ENCODE results near the gene PTGR3.

PTGR3 gene

DNA sequence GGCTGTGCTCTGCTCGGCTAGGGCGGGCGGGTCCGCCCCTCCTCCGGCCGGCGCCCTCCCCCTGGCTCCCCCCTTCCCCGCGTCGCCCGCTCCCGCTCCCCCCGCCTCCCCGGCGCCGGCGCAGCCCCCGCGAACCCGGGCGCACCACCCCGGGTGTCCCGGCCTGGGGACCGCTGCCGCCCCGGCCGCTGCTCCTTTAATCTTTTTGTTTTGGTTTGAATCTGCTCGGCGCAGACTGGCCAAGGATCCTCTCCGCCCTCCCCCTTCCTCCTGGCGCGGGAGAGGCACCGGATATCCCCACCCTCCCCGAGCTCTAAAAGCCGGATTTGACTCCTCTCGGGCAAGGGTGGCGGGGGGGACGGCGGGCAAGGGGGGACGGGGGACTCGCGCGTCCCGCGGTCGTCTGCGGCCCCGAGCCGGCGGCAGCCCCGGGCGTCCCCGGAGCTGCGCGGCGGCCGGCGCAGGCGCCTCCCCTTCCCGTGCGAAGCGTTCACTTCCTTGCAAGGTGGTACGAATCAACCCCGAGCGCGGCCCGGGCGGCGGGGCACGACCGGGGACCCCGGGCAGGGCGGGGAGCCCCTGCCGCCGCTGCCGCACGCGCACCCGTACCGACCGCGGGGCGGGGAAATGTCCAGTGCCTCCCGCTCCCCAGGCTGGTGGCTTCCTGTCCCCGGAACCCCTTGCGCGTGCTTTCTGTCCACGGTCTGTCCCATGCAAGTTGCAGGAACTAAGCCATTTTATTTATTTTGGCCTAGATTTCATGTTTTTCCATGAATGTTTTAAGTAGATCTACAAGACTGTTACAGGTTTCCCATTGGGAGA is at the start of gene PTGR3:
Gene PTGR3 (minus strand): TSS at position 11 of the 822 bp plus-strand sequence. CDS start 81 bp downstream, outside the sequence.
- peak; percentile 86 for DNase-seq

DNA sequence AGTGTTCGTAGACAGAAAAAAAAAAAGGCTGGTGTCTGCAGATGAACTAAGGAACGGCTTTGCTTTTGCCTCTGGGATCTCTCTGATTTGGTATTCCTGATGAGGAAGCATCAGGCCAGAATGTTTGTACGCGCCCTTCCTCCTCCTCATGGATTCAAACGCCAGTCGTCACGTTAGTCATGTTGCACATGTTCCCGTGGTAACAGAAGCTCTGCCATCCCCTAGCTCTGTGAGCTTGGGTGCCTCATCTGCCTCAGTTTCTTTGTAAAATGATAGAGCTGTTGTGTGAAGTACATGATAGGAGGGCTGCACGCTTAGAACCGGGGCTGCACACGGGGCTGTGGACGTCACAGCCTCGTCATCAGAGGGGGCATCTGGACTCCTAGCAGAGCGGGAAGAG is 48.7 kb upstream of the PTGR3 start:
- DNase-seq = no peak

GRCh38 chr18:75256376-75256775 is 47.4 kb upstream of the PTGR3 start:
- no peak for DNase-seq

DNA sequence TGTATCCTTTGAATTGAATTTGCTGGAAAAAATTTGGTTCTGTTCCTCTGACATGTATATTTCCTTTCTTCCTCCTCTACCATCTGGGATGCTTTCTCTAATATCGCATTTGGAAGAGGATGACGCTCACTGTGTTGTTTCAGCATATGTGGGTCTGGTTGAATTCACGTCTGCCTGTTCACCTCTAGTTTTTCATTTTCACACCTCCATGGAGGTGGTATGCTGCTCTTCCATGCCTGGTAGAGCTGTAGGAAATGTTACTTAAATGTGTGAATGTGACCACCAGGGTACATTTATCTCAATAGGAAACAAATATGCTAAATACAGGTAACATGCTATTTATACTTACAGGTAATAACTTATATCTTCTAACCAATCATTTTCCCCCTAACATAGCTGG is 46.2 kb upstream of the PTGR3 start:
- no peak for DNase-seq

GRCh38 chr18:75253784-75254183 is 44.8 kb upstream of the PTGR3 start:
- DNase-seq = no peak

DNA sequence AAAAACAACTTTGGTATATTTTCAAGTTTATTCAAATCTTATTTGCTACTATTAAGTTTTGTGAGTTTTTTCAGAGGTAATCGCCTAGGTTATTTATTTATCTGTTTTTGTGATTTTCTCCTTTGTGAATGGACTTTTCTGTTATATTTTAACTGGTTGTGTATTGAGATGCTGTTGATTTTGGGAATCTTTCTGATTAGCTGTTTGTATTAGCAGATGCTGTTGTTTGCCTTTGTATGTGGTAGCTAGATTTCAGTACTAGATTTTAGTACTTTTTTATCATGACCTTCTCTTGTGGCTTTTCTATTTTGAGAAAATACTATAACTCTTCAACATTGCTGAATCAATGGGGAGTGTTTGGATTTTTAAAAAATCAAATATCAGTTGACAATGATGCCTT is 44.1 kb upstream of the PTGR3 start:
- no peak for DNase-seq

DNA sequence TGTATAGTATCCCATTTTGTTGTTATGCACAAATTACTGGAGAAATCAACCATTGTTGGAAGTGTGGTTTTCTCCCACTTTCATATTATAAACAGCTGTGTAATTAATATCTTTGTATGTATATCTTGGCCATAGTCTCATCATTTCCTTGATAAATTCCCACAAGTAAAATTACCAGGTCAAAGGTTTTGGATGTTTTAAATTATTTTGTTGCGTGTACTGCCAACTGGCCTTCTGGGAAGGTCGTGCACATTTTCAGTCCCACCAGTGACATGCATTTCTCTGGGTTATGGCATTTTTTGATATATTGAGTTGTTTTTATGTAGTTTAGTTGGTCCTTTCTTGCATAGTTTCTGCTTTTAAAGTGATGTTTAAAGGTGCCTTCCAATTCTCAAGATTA is 43.2 kb upstream of the PTGR3 start:
- no peak for DNase-seq

GRCh38 chr18:75251466-75251865 is 42.5 kb upstream of the PTGR3 start:
- no peak for DNase-seq

- DNase-seq = no peak
These were observed 41.5 kb upstream of the PTGR3 start for GRCh38 chr18:75250471-75250821.

DNA sequence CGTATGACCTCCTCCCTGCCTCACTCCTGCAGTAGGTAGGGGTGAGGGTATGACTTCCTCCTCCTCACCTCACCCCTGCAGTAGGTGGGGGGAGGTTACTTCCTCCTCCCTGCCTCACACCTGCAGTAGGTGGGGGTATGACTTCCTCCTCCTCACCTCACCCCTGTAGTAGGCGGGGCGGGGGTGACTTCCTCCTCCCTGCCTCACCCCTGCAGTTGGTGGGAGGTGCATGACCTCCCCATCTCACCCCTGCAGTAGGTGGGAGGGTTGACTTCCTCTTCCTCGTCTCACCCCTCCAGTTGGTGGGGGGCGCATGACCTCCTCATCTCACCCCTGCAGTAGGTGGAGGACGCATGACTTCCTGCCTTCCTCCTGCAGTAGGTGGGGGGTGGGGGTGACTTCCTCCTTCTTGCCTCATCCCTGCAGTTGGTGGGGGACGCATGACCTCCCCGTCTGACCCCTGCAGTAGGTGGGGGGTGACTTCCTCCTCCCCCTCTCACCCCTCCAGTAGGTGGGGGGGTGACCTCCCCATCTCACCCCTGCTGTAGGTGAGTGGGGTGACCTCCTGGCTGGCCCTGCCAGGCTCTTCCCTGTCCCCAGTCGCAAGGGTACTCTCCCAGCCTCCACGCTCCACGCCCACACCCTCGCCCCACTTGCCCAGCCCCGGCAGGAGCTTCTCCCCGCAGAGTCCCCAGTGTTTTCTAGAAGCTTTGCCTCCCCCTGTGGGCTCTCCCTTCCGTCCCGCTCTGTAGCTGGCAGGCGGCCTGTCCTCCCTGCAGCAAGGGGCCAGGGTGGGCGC is 40.9 kb upstream of the PTGR3 start:
- DNase-seq = no peak

DNA sequence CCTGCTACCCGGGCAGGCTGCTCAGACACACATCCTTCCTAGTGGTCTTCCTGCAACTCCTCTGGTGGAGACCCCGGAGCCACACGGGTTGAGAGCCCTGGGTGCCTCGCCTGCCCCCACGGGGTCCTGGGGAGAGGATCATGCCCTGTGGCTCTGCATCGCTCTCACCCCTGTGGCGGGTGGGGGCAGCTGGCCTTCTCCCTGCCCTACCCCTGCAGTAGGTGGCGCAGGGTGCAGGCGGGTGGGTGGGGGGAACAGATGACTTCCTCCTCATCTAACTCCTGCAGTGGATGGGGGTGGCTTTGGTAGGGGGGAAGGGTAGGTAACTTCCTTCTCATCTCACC is 40.2 kb upstream of the PTGR3 start:
- no peak for DNase-seq

GRCh38 chr18:75248426-75249174 is 39.7 kb upstream of the PTGR3 start:
- no peak for DNase-seq

- peak; percentile 62 for DNase-seq
These were observed 38.9 kb upstream of the PTGR3 start for GRCh38 chr18:75247611-75248421.

DNA sequence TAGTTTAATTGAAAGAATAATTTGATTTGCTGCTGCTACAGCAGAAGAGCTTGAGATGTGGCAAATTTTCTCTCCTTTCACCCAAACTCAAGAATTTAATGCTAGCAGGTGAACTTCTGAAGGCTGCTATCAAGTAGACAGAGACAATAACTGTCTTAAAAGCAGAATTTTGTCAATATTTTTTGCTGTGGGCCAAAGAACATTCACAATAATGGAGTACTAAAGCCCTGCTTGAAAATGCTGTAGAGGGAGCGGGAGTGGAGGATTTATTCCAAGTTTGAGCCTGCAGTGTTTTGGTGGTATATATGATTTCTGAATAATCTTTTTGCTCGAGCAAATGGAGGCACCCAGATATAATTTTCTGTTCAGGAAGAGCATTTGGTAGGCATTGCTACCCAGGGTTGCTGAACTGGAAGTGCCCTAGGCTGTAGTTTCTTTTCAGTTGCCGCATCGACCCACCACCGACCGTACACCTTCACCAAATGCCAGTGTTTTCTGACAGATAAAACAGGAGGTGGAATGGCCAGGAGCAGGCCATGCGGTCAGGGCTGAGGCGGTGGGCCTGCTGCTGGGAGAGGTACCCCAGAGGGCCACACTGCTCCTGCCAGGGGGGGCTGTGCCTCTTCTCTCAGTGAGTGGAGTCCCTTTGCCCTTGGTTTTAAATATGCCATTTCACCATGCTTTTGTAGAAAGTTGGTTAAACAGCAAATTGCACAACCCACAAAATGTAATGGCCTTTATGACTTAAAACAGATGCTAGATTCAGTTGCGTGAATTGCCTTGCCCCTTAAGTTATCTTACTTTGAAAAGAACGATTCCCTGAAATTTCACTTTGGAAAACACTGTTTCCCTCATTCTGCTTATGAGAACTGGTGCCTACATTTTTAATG is 38.0 kb upstream of the PTGR3 start:
- DNase-seq = peak; percentile 54

DNA sequence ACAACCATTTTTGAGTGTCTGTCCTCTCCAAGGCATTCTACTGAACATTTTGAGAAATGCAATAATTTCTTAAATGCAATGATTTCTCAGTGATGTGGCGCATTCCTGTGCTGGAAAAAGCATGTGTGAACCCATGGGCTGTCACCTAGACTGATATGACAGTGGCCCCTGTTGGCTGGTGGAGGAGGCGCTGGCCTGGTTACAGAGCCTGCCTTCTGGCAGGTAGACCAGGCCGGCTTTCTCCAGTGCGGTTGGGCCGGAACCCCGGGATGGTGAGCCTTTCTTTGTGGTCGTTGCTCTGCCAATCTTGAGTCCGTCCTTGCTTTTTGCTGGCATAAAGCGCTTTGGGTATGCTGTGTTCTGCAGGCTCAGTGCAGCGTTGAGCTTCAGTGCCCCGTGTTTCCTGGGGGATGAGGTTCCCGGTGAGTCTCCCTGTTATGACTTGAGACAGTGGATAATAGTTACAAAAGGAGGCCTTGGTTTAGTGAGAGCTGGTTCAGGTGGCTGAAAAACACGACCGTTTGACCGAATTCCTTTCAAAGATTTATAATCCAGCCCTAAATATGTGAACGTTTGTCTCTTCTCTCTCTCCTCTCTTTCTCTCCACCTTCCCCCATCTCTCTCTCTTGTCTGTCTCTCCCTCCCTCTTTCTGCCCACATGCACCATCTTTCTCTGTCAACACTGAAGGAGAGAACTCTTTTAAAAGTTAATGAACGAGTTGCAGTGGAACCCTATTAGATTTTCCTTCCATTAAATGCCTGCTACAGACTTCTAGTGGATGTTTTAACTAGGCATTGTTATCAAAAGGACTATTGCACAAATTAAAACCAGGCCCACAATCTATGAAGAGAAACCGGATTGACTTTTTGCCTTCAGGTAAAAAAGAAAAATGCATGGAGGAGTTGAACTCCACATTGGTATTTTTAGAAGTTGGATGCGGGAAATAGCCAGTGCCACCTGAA is 35.7 kb upstream of the PTGR3 start:
- DNase-seq = peak; percentile 27

GRCh38 chr18:75241705-75242104 is 32.8 kb upstream of the PTGR3 start:
- no peak for DNase-seq

GRCh38 chr18:75240433-75240832 is 31.5 kb upstream of the PTGR3 start:
- DNase-seq = no peak

DNA sequence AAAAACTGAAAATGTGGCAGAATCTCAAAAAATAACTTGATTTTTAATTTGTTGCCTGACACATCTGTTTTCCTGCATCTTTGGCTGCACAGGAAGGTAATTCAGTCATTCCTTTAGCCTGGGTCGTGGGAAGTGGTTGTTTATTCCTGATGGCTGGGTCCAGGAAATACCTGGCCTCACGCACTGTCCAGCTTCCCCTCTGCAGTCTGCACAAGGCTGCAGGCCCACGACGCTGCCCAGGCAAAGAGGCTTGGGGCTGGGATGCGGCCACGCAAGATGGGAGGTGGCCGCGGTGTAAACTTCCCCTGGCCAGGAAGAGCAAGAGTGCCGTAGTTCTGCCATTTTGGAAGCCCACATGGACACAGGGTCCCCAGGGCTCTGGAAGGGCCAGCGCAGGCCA is 29.8 kb upstream of the PTGR3 start:
- DNase-seq = no peak

DNA sequence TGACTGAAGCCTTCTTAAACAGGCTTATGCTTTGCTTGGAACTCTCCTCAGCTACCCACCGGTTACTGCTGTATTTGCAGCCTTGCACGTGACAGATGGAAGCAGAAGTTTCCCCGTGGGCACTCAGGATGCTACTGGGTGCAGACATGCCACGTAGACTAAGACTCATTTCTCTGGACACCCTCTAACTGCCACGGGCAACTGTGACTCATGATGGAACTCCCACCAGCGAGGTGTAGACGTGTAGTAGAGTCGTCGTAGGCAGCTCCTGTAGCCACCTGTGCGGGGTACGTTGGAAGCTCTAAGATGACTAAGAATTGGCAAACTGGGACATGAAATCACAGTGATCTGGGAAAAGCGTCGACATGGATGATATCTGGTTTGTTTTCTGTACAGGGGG is 29.2 kb upstream of the PTGR3 start:
- DNase-seq = no peak

GRCh38 chr18:75235896-75236295 is 27.0 kb upstream of the PTGR3 start:
- no peak for DNase-seq

- no peak for DNase-seq
These were observed 26.0 kb upstream of the PTGR3 start for GRCh38 chr18:75234901-75235300.

All from fibroblast of skin of right quadriceps (primary cell).